Smooth muscle cell (in vitro differentiated cells): ENCODE measurements around the gene CLEC17A. TPM values are rescaled to one million over a fixed set of nuclear protein-coding genes. Genes with fewer than 3 reads are reported as not detected.
"Not testable (repeated sequence)": the region's sequence is repeated elsewhere in the genome, so short reads cannot be mapped to it uniquely, and the experiment has no call there.

ENCODE experiments used
- DNase-seq: peaks from one replicate; lab custom pipeline; 2025; ENCODE audit not compliant: unreplicated experiment; lab: John Stamatoyannopoulos, UW
- H2AFZ ChIP-seq: fragments of 200-600 bp; sonication (generic); 2 replicates; pipeline ENCODE4 v1.6.0; 2016; ENCODE audit warnings: antibody characterized with exemption, low read depth, mild to moderate bottlenecking
- H3F3A ChIP-seq: fragments of 200-600 bp; sonication (generic); 2 replicates; pipeline ENCODE4 v1.6.0; 2017; ENCODE audit warnings: antibody characterized with exemption, low read depth
- H3K27ac ChIP-seq: fragments of 200-600 bp; sonication (generic); 2 replicates; pipeline ENCODE4 v1.5.1; 2016; ENCODE audit warnings: low read depth, mild to moderate bottlenecking
- H3K27me3 ChIP-seq: fragments of 200-600 bp; sonication (generic); 2 replicates; pipeline ENCODE4 v1.6.1; 2016; ENCODE audit warnings: low read depth, mild to moderate bottlenecking
- H3K36me3 ChIP-seq: fragments of 200-600 bp; sonication (generic); 2 replicates; pipeline ENCODE4 v1.5.1; 2016; ENCODE audit warnings: low read depth
- H3K4me1 ChIP-seq: fragments of 200-600 bp; sonication (generic); 2 replicates; pipeline ENCODE4 v1.5.1; 2016; ENCODE audit warnings: low read depth
- H3K4me2 ChIP-seq: fragments of 200-600 bp; sonication (generic); 2 replicates; pipeline ENCODE4 v1.6.0; 2016; ENCODE audit warnings: mild to moderate bottlenecking
- H3K4me3 ChIP-seq: fragments of 200-600 bp; sonication (generic); 2 replicates; pipeline ENCODE4 v1.5.1; 2016; ENCODE audit warnings: mild to moderate bottlenecking
- H3K79me2 ChIP-seq: fragments of 200-600 bp; sonication (generic); 2 replicates; pipeline ENCODE4 v1.6.0; 2016; ENCODE audit warnings: low read depth, mild to moderate bottlenecking
- H3K9ac ChIP-seq: fragments of 200-600 bp; sonication (generic); 2 replicates; pipeline ENCODE4 v1.6.0; 2016; ENCODE audit warnings: low read depth
- H3K9me3 ChIP-seq: fragments of 200-600 bp; sonication (generic); replicated peaks from 2 replicates; pipeline ENCODE4 v1.5.1; 2016; ENCODE audit warnings: low read depth
- H4K20me1 ChIP-seq: fragments of 200-600 bp; sonication (generic); 2 replicates; pipeline ENCODE4 v1.6.0; 2016; ENCODE audit warnings: low read depth
- WGBS: methylation state at CpG from one replicate; pipeline ENCODE4 v1.1.7; 2016; ENCODE audit warnings: low lambda C conversion rate; 5-methylcytosine and 5-hydroxymethylcytosine counted together
- polyA plus RNA-seq: library from polyadenylated mRNA; unstranded; fragments of >200 nt; fragmentation: Nextera tagmentation; extraction: Ambion mirVana; gene quantifications from 2 replicates; pipeline ENCODE4 v1.2.1, GENCODE V29; 2016
- total RNA-seq: library from RNA; depleted of rRNA; stranded (reverse); fragments of >200 nt; gene quantifications from 2 replicates; pipeline ENCODE4 v1.2.3, GENCODE V29; 2014
- TF ChIP-seq, protein P1 (sequence below): fragments of 200-600 bp; sonication (generic); IDR thresholded peaks from 2 replicates; pipeline ENCODE4 v1.5.1; 2017; ENCODE audit warnings: borderline replicate concordance, mild to moderate bottlenecking, antibody characterized with exemption; ENCODE audit not compliant: insufficient read depth, poor library complexity, severe bottlenecking

Gene CLEC17A
- total and polyA plus RNA-seq, 2 experiments from 2014 or later: not detected

DNA sequence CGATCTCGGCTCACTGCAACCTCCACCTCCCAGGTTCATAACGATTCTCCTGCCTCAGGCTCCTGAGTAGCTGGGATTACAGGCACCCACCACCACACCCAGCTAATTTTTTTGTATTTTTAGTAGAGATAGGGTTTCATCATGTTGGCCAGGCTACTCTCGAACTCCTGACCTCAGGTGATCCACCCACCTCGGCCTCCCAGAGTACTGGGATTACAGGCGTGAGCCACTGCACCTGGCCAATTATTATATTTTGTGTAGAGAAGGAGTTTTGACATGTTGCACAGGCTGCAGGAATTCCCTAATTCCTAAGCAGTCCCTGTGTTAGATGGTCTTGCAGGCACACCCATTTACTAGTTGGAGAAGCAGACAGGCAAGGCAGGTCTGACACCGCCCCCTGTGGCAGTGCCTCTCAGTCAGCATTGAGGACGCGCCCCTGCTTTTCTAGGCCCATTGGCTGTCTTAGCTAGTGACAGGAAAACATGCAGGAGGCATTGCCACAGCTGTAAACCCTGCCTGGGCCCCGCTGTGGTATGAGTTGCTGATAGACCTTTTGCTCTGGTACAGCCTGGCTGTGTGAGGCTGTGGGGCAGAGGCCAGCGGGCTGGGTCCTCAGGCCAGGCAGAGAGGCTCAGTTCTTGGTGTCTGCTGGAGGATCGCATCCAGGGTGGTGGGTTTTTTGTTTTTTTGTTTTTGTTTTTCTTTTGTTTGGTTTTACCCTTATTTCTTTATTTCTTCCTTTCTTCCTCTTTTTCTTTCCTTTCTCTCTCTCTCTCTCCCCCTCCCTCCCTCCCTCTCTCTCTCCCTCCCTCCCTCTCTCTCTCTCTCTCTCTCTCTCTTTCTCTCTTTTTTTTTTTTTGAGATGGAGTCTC lies 31.5 kb upstream of the CLEC17A start:
- Histone ChIP-seq H3K4me2 (peak overlapping the region; percentile 60), H3K9ac (peak overlapping the region; percentile 4), H4K20me1 (peaks cover 29% of the 10 kb centered on the region), H3K27ac (peak overlapping the region; percentile 17), H3K79me2 (peaks cover 14% of the 10 kb centered on the region)
- not testable (repeated sequence) for H3K9me3 ChIP-seq, H3K27me3 ChIP-seq, H2AFZ ChIP-seq, H3K36me3 ChIP-seq, H3K4me3 ChIP-seq, H3F3A ChIP-seq, H3K4me1 ChIP-seq
- TF ChIP-seq, protein P1, sequence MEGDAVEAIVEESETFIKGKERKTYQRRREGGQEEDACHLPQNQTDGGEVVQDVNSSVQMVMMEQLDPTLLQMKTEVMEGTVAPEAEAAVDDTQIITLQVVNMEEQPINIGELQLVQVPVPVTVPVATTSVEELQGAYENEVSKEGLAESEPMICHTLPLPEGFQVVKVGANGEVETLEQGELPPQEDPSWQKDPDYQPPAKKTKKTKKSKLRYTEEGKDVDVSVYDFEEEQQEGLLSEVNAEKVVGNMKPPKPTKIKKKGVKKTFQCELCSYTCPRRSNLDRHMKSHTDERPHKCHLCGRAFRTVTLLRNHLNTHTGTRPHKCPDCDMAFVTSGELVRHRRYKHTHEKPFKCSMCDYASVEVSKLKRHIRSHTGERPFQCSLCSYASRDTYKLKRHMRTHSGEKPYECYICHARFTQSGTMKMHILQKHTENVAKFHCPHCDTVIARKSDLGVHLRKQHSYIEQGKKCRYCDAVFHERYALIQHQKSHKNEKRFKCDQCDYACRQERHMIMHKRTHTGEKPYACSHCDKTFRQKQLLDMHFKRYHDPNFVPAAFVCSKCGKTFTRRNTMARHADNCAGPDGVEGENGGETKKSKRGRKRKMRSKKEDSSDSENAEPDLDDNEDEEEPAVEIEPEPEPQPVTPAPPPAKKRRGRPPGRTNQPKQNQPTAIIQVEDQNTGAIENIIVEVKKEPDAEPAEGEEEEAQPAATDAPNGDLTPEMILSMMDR: peak; percentile 36
- 43% methylated on average over 12 of the region's 12 CpGs for WGBS
- peak; percentile 39 for DNase-seq

DNA sequence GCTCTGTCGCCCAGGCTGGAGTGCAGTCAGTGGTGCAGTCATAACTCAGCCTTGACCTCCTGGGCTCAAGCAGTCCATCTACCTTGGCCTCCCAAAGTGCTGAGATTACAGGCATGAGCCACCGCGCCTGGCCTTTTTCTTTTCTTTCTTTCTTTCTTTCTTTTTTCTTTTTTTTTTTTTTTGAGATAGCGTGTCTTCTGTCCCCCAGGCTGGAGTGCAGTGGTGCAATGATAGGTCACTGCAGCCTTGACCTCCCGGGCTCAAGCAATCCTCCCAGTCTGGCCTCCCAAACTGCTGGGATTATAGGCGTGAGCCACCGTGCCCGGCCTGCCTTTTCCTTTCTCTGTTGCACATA lies 30.9 kb upstream of the CLEC17A start:
- not testable (repeated sequence) for H3K79me2 ChIP-seq, H3K4me2 ChIP-seq
- 88% methylated on average over 7 of the region's 8 CpGs for WGBS

DNA sequence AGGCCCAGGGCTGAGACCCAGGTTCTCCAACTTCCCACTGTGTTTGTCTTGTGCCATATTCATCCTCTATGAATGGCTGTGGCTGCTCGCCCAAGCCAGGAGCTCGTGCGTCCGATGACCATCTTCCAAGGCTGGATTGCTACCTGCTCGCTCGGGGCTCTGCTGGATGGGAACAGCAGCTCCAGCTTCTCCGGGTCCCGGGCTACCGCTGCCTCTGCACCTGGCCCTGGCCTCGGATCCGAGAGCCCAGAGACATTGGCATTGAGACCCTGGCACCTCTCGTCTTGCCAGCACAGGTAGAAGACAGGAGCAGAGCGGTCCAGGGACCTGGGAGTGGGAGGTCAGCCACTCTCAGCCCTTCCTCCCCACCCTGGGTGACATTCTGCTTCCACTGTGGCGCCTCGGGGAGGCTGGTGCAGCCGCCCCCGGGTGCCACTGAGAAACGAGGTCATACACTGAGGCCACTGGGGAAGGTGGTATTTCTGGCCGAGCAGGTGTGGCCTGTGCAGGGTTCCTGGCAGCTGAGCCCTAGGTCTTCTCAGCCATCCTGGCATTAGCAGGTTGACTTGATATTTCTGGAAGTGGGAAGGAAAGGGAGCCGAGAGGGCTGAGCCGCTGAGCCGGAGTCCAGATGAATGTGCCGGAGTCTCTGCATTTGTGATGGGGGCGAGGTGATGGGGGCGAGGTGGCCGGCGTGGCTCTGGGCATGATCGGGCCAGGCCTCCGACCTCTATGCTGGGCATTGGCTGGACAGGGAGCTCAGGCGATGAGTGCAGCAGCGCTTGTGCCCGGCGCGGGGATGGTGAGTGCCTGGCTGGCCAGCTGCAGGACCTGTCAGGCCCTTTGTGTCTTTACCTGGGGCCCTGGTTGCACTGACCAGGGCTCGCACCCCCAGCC lies 29.6 kb upstream of the CLEC17A start:
- TF ChIP-seq, protein P1: no peak
- H3K36me3 ChIP-seq: no peaks in the 10 kb centered on the region
- no peak overlapping the region for H3K9ac ChIP-seq
- no peaks in the 10 kb centered on the region for H3K27me3 ChIP-seq
- peaks cover 21% of the 10 kb centered on the region for H4K20me1 ChIP-seq
- no peaks in the 10 kb centered on the region for H3F3A ChIP-seq
- H3K79me2 ChIP-seq: peaks cover 9% of the 10 kb centered on the region
- 95% methylated on average over 35 of the region's 35 CpGs for WGBS
- H2AFZ ChIP-seq: no peak overlapping the region
- no peak overlapping the region for H3K4me2 ChIP-seq
- no peak overlapping the region for H3K4me3 ChIP-seq
- no peaks in the 10 kb centered on the region for H3K9me3 ChIP-seq
- H3K4me1 ChIP-seq: no peaks in the 10 kb centered on the region
- DNase-seq: no peak
- H3K27ac ChIP-seq: no peak overlapping the region

More for the DNA sequence above, 30.9 kb upstream of the CLEC17A start:
- not testable (repeated sequence) for H3K9me3 ChIP-seq, DNase-seq, H3K9ac ChIP-seq, H2AFZ ChIP-seq, H3K4me3 ChIP-seq, H3F3A ChIP-seq, H3K4me1 ChIP-seq, H3K27me3 ChIP-seq, H3K36me3 ChIP-seq
- peak overlapping the region; percentile 17 for H3K27ac ChIP-seq
- H4K20me1 ChIP-seq: peaks cover 26% of the 10 kb centered on the region

DNA sequence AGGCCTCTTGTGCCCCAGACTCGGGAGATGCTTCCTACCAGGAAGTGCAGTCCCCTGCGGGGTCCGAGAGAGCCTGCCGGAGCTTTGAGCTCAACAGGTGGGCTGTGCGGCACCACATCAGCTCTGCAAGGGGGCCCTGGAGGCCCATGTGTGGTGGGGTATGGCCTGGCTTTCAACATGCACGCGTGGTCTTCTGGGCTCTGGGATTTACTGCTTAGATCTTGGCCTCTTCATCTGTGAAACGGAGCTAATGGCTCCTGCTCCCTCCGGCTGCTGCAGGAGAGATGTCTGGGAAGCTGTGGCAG lies 29.0 kb upstream of the CLEC17A start:
- H3F3A ChIP-seq: no peaks in the 10 kb centered on the region
- peaks cover 11% of the 10 kb centered on the region for H3K79me2 ChIP-seq
- WGBS: 87% methylated on average over 9 of the region's 9 CpGs
- H3K27me3 ChIP-seq: no peaks in the 10 kb centered on the region
- no peak overlapping the region for H3K4me2 ChIP-seq
- H3K27ac ChIP-seq: no peak overlapping the region
- H3K4me3 ChIP-seq: no peak overlapping the region
- no peaks in the 10 kb centered on the region for H3K4me1 ChIP-seq
- DNase-seq: no peak
- no peak overlapping the region for H2AFZ ChIP-seq
- no peaks in the 10 kb centered on the region for H3K36me3 ChIP-seq
- TF ChIP-seq, protein P1: no peak
- no peak overlapping the region for H3K9ac ChIP-seq
- H3K9me3 ChIP-seq: no peaks in the 10 kb centered on the region
- H4K20me1 ChIP-seq: peaks cover 27% of the 10 kb centered on the region
